ENCODE data around the gene SSU72.

GRCh38 chr1:1561801-1562470, 12.7 kb downstream of the SSU72 start:
- TF ChIP-seq POLR2A (IDR thresholded peaks at IDR 0.05), result no peak
- TF ChIP-seq CTCF (IDR thresholded peaks at IDR 0.05), result no peak
